Measurements from ENCODE around the gene ZNF516. TPM values are rescaled to one million over a fixed set of nuclear protein-coding genes. Genes with fewer than 3 reads are reported as not detected.

Gene ZNF516
- total and polyA plus RNA-seq, 2 experiments from 2014 or later, result 17.8 to 29.4 TPM

DNA sequence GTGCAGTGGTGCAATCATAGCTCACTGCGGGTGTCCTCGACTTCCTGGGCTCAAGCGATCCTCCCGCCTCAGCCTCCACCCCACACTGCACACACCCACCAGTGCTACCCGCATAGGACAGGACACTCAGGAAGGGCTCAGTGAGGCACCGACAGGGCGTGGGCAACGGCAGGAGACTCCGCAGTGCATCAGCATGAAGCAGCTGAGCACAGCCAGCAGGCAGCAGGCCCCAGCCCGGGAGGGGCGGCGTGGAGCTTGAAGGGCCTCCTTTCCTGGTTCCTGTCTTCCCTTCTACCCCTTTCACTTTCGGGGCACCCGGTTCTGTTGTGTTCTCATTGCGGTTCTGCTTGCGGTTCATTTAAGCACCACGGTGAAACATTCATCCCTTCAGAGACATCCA lies 89.8 kb downstream of the ZNF516 start:
- in situ Hi-C loops (cut with MboI), result loop anchor here (10.0 kb wide), 1 partner anchor 290 kb away; no protein-coding TSS in a partner anchor
- no peaks in the 10 kb centered on the region for H3K4me1 ChIP-seq (ENCODE audit: insufficient read depth)
- WGBS, 2 experiments (ENCODE audit: low coverage in 1 of 2, low lambda C conversion rate in 2 of 2, missing lambda C conversion rate in 2 of 2), result 85 to 87% methylated on average over 17 of the region's 17 CpGs
- no peak overlapping the region for H3K27ac ChIP-seq
- no peak overlapping the region for H3K4me2 ChIP-seq (ENCODE audit: unreplicated experiment)
- H2AFZ ChIP-seq, result no peak overlapping the region
- no peaks in the 10 kb centered on the region for H3K9me3 ChIP-seq (ENCODE audit: low read depth)
- no peak for TF ChIP-seq EZH2phosphoT487 (IDR thresholded peaks at IDR 0.05; ENCODE audit: insufficient read depth, low read depth)
- no peak for TF ChIP-seq EZH2 (IDR thresholded peaks at IDR 0.05; ENCODE audit: insufficient read depth, poor library complexity, severe bottlenecking)
- DNase-seq, result no peak
- peaks cover 92% of the 10 kb centered on the region for H3K79me2 ChIP-seq (ENCODE audit: insufficient read depth)
- no peak overlapping the region for H3K4me3 ChIP-seq
- H3F3A ChIP-seq (ENCODE audit: insufficient read depth), result peaks cover 5% of the 10 kb centered on the region
- H3K9me2 ChIP-seq (ENCODE audit: insufficient read depth), result no peaks in the 10 kb centered on the region
- H4K20me1 ChIP-seq (ENCODE audit: insufficient read depth), result no peaks in the 10 kb centered on the region
- H3K9ac ChIP-seq, result no peak overlapping the region
- no peaks in the 10 kb centered on the region for H3K36me3 ChIP-seq (ENCODE audit: low read depth)
- H3K27me3 ChIP-seq (replicated peaks; ENCODE audit: insufficient read depth), result no peaks in the 10 kb centered on the region

DNA sequence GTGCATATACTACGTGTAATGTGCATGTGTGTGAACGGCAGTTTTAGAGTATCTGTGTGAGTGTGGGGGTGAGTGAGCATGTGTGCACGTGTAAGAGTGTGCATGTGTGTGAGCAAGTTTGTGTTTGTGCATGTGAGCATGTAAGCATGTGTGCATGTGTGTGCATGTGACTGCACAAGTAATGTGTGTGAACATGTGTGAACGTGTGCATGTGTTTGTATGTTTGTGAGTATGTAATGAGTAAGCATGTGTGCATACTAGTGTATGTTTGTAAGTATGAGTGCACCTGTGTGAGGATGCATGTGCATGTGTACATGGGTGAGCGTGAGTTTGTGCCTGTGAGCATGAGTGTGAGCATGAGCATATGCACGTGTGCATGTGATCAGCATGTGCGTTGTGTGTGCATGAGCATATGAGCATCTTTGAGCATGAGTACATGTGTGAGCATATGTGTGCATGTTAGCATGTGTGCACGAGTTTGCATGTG lies 90.7 kb downstream of the ZNF516 start:
- H3K4me2 ChIP-seq (ENCODE audit: unreplicated experiment), result no peak overlapping the region
- no peaks in the 10 kb centered on the region for H3K36me3 ChIP-seq (ENCODE audit: low read depth)
- H3F3A ChIP-seq (ENCODE audit: insufficient read depth), result peaks cover 12% of the 10 kb centered on the region
- H3K9me3 ChIP-seq (ENCODE audit: low read depth), result no peaks in the 10 kb centered on the region
- H3K9me2 ChIP-seq (ENCODE audit: insufficient read depth), result no peaks in the 10 kb centered on the region
- WGBS, 2 experiments (ENCODE audit: low coverage in 1 of 2, low lambda C conversion rate in 2 of 2, missing lambda C conversion rate in 2 of 2), result 85 to 86% methylated on average over 8 of the region's 8 CpGs
- H3K79me2 ChIP-seq (ENCODE audit: insufficient read depth), result peaks cover 92% of the 10 kb centered on the region
- H3K9ac ChIP-seq, result no peak overlapping the region
- H3K4me3 ChIP-seq, result no peak overlapping the region
- no peak overlapping the region for H2AFZ ChIP-seq
- 0 out of 2 replicates have a peak, but pooled peaks cover under 1% of the 10 kb centered on the region for H4K20me1 ChIP-seq (ENCODE audit: insufficient read depth)
- no peak for TF ChIP-seq EZH2phosphoT487 (IDR thresholded peaks at IDR 0.05; ENCODE audit: insufficient read depth, low read depth)
- no peak for TF ChIP-seq EZH2 (IDR thresholded peaks at IDR 0.05; ENCODE audit: insufficient read depth, poor library complexity, severe bottlenecking)
- H3K4me1 ChIP-seq (ENCODE audit: insufficient read depth), result no peaks in the 10 kb centered on the region
- no peak for DNase-seq
- no peaks in the 10 kb centered on the region for H3K27me3 ChIP-seq (replicated peaks; ENCODE audit: insufficient read depth)
- in situ Hi-C loops (cut with MboI), result loop anchor here (10.0 kb wide), 1 partner anchor 290 kb away; no protein-coding TSS in a partner anchor
- no peak overlapping the region for H3K27ac ChIP-seq

DNA sequence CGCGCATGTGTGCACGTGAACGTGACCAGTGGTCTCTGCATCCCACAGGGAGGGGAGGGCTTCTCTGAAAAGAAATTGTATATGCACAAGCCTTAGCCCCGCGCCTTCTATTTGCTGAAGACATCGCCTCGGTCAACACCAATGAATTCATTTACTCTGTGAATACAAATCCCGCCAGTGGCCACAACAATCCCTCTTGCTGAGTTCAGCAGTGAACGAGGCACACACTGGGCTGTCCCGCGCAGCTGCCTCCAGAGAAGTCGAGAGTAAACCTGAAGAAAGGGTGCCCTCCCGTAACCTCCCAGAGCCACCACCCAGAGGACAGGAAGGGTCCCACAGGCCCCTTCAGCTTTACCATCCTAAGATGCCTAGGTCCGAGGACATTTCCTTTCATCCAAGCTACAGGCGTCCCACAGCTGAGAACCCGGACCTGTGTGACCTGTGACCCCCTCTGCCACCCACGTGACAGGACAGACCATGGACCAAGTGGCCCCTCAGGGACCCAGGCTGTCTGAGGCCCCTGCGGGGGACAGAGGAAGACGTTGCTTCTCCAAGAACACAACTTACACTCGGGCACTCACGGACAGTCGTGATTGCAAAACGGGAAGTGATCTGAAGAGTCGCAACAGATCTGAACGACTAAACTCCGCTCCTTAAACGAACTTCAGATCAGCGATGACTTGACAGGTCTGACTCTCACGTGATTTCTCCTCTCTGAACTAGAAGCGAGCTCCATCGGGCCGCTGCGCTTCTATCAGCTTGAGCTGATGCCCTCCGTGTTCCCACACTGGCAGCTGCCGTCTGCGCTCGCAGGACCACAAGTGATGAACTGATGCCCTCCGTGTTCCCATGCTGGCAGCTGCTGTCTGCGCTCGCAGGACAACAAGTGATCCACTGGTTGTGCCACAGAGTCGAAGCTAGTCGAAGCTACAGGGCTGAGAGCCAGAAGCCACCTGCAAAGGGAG lies 92.7 kb downstream of the ZNF516 start:
- 0 out of 2 replicates have a peak, but pooled peaks cover 4% of the 10 kb centered on the region for H4K20me1 ChIP-seq (ENCODE audit: insufficient read depth)
- TF ChIP-seq EZH2phosphoT487 (IDR thresholded peaks at IDR 0.05; ENCODE audit: insufficient read depth, low read depth) (no peak), EZH2 (IDR thresholded peaks at IDR 0.05; ENCODE audit: insufficient read depth, poor library complexity, severe bottlenecking) (no peak)
- 93 to 96% methylated on average over 43 of the region's 43 CpGs for WGBS, 2 experiments (ENCODE audit: low coverage in 1 of 2, low lambda C conversion rate in 2 of 2, missing lambda C conversion rate in 2 of 2)

DNA sequence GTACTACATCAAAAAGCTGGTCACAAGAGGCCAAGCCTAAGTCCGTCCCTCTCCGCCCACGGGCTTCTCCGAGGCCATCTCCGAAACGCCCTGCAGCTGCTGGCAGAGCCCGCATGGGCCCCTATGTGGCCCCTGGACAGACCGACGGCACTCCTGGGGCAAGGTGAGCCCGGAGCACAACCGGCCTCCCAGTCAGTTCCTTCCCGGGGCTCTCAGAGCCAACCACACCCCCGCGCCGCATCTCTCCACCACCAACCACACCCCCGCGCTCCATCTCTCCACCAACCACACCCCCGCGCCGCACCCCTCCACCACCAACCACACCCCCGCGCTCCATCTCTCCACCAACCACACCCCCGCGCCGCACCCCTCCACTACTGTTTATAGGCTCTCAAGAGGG lies 93.5 kb downstream of the ZNF516 start:
- Histone ChIP-seq H3K9ac (no peak overlapping the region), H3K4me3 (no peak overlapping the region), H3K9me2 (ENCODE audit: insufficient read depth) (no peaks in the 10 kb centered on the region), H3K79me2 (ENCODE audit: insufficient read depth) (peaks cover 89% of the 10 kb centered on the region), H3F3A (ENCODE audit: insufficient read depth) (peaks cover 18% of the 10 kb centered on the region), H3K9me3 (ENCODE audit: low read depth) (no peaks in the 10 kb centered on the region), H3K27me3 (replicated peaks; ENCODE audit: insufficient read depth) (no peaks in the 10 kb centered on the region), H3K36me3 (ENCODE audit: low read depth) (no peaks in the 10 kb centered on the region), H2AFZ (no peak overlapping the region), H3K4me2 (ENCODE audit: unreplicated experiment) (no peak overlapping the region), H3K27ac (no peak overlapping the region), H3K4me1 (ENCODE audit: insufficient read depth) (0 out of 2 replicates have a peak, but pooled peaks cover 2% of the 10 kb centered on the region), H4K20me1 (ENCODE audit: insufficient read depth) (0 out of 2 replicates have a peak, but pooled peaks cover 4% of the 10 kb centered on the region)
- DNase-seq, result no peak
- 88 to 94% methylated on average over 10 to 25 of the region's 25 CpGs for WGBS, 2 experiments (ENCODE audit: low coverage in 1 of 2, low lambda C conversion rate in 2 of 2, missing lambda C conversion rate in 2 of 2)
- in situ Hi-C loops (cut with MboI), result loop anchor here (10.0 kb wide), 1 partner anchor 293 kb away; no protein-coding TSS in a partner anchor
- no peak for TF ChIP-seq EZH2 (IDR thresholded peaks at IDR 0.05; ENCODE audit: insufficient read depth, poor library complexity, severe bottlenecking)
- TF ChIP-seq EZH2phosphoT487 (IDR thresholded peaks at IDR 0.05; ENCODE audit: insufficient read depth, low read depth), result no peak

More for the DNA sequence above, 92.7 kb downstream of the ZNF516 start:
- 0 out of 2 replicates have a peak, but pooled peaks cover 2% of the 10 kb centered on the region for H3K4me1 ChIP-seq (ENCODE audit: insufficient read depth)
- H3K4me3 ChIP-seq, result no peak overlapping the region
- H3K9me2 ChIP-seq (ENCODE audit: insufficient read depth), result no peaks in the 10 kb centered on the region
- no peak overlapping the region for H3K4me2 ChIP-seq (ENCODE audit: unreplicated experiment)
- H3K27me3 ChIP-seq (replicated peaks; ENCODE audit: insufficient read depth), result no peaks in the 10 kb centered on the region
- H3K79me2 ChIP-seq (ENCODE audit: insufficient read depth), result peaks cover 90% of the 10 kb centered on the region
- H3K27ac ChIP-seq, result no peak overlapping the region
- peaks cover 16% of the 10 kb centered on the region for H3F3A ChIP-seq (ENCODE audit: insufficient read depth)
- H2AFZ ChIP-seq, result no peak overlapping the region
- no peak for DNase-seq
- H3K36me3 ChIP-seq (ENCODE audit: low read depth), result no peaks in the 10 kb centered on the region
- H3K9ac ChIP-seq, result no peak overlapping the region
- no peaks in the 10 kb centered on the region for H3K9me3 ChIP-seq (ENCODE audit: low read depth)
- in situ Hi-C loops (cut with MboI), result loop anchor here (10.0 kb wide), 1 partner anchor 292 kb away; no protein-coding TSS in a partner anchor

Measured in GM23248 (cell line).